Activated T-helper 17 cell treated with anti-CD3 and anti-CD28 coated beads, Interleukin-2, amount 50 U/mL, for 72 hours (primary cell): ENCODE data around the gene CXCR4. TPM values are rescaled to one million over a fixed set of nuclear protein-coding genes. Genes with fewer than 3 reads are reported as not detected.

Experiments
- ATAC-seq: fragments of 150-1000 bp; cut with Tn5 transposase; replicated peaks from 2 replicates; pipeline ENCODE4 v1.10.0; 2021; ENCODE audit warnings: mild to moderate bottlenecking, moderate library complexity
- H3K27ac Mint-ChIP-seq: one replicate; pipeline ENCODE4 v1.8.0; 2022; ENCODE audit warnings: mixed read lengths
- H3K27me3 Mint-ChIP-seq: one replicate; pipeline ENCODE4 v1.8.0; 2022; ENCODE audit warnings: mixed read lengths
- H3K36me3 Mint-ChIP-seq: one replicate; pipeline ENCODE4 v1.8.0; 2022; ENCODE audit warnings: low read depth, mild to moderate bottlenecking, mixed read lengths
- H3K4me1 Mint-ChIP-seq: one replicate; pipeline ENCODE4 v1.8.0; 2022; ENCODE audit warnings: mixed read lengths
- H3K4me3 Mint-ChIP-seq: one replicate; pipeline ENCODE4 v1.8.0; 2022; ENCODE audit warnings: mild to moderate bottlenecking, mixed read lengths
- H3K9me3 Mint-ChIP-seq: one replicate; pipeline ENCODE4 v1.8.0; 2022; ENCODE audit warnings: mixed read lengths
- total RNA-seq, 2 donors: library from RNA; stranded (reverse); gene quantifications; one replicate each; pipeline ENCODE4 v1.2.3, GENCODE V29; 2022

The CXCR4 gene
- total RNA-seq, 2 donors from 2014 or later, result 330 to 360 TPM

GRCh38 chr2:136126421-136126926 lies 8.5 kb upstream of the CXCR4 start:
- no peak for ATAC-seq
- no peak overlapping the region for H3K27ac Mint-ChIP-seq
- H3K4me3 Mint-ChIP-seq, result no peak overlapping the region
- no peaks in the 10 kb centered on the region for H3K36me3 Mint-ChIP-seq
- no peaks in the 10 kb centered on the region for H3K27me3 Mint-ChIP-seq
- H3K4me1 Mint-ChIP-seq, result peaks cover 39% of the 10 kb centered on the region
- no peaks in the 10 kb centered on the region for H3K9me3 Mint-ChIP-seq

- no peak overlapping the region for H3K27ac Mint-ChIP-seq
- no peak overlapping the region for H3K4me3 Mint-ChIP-seq
- no peaks in the 10 kb centered on the region for H3K27me3 Mint-ChIP-seq
- peaks cover 41% of the 10 kb centered on the region for H3K4me1 Mint-ChIP-seq
- no peak for ATAC-seq
- H3K9me3 Mint-ChIP-seq, result no peaks in the 10 kb centered on the region
- no peaks in the 10 kb centered on the region for H3K36me3 Mint-ChIP-seq
Measured at GRCh38 chr2:136126021-136126420, 8.1 kb upstream of the CXCR4 start.

- H3K9me3 Mint-ChIP-seq, result no peaks in the 10 kb centered on the region
- no peaks in the 10 kb centered on the region for H3K27me3 Mint-ChIP-seq
- peaks cover 38% of the 10 kb centered on the region for H3K4me1 Mint-ChIP-seq
- no peak overlapping the region for H3K27ac Mint-ChIP-seq
- H3K36me3 Mint-ChIP-seq, result no peaks in the 10 kb centered on the region
- ATAC-seq, result peak; percentile 26
- H3K4me3 Mint-ChIP-seq, result peak overlapping the region; percentile 54
Measured at GRCh38 chr2:136125236-136125635, 7.3 kb upstream of the CXCR4 start.

GRCh38 chr2:136124805-136125204 lies 6.9 kb upstream of the CXCR4 start:
- Mint-ChIP-seq H3K27ac (no peak overlapping the region), H3K4me1 (peaks cover 36% of the 10 kb centered on the region), H3K4me3 (peak overlapping the region; percentile 54), H3K27me3 (no peaks in the 10 kb centered on the region), H3K9me3 (no peaks in the 10 kb centered on the region), H3K36me3 (no peaks in the 10 kb centered on the region)
- ATAC-seq, result no peak

GRCh38 chr2:136122661-136123060 lies 4.7 kb upstream of the CXCR4 start:
- no peak for ATAC-seq
- no peak overlapping the region for H3K27ac Mint-ChIP-seq
- H3K36me3 Mint-ChIP-seq, result peaks cover 15% of the 10 kb centered on the region
- no peaks in the 10 kb centered on the region for H3K27me3 Mint-ChIP-seq
- peaks cover 18% of the 10 kb centered on the region for H3K4me1 Mint-ChIP-seq
- H3K4me3 Mint-ChIP-seq, result peak overlapping the region; percentile 54
- H3K9me3 Mint-ChIP-seq, result no peaks in the 10 kb centered on the region

- H3K27me3 Mint-ChIP-seq, result no peaks in the 10 kb centered on the region
- peaks cover 12% of the 10 kb centered on the region for H3K4me1 Mint-ChIP-seq
- ATAC-seq, result no peak
- peaks cover 28% of the 10 kb centered on the region for H3K36me3 Mint-ChIP-seq
- H3K9me3 Mint-ChIP-seq, result no peaks in the 10 kb centered on the region
- no peak overlapping the region for H3K27ac Mint-ChIP-seq
- H3K4me3 Mint-ChIP-seq, result no peak overlapping the region
Measured at GRCh38 chr2:136121204-136121910, 3.4 kb upstream of the CXCR4 start.

GRCh38 chr2:136119717-136120675 lies 2.0 kb upstream of the CXCR4 start:
- Mint-ChIP-seq H3K27ac (peak overlapping the region; percentile 96), H3K9me3 (no peaks in the 10 kb centered on the region), H3K36me3 (peaks cover 41% of the 10 kb centered on the region), H3K27me3 (no peaks in the 10 kb centered on the region), H3K4me1 (peaks cover 17% of the 10 kb centered on the region), H3K4me3 (peak overlapping the region; percentile 94)
- no peak for ATAC-seq

GRCh38 chr2:136118819-136119716 lies 1.1 kb upstream of the CXCR4 start:
- peak overlapping the region; percentile 94 for H3K4me3 Mint-ChIP-seq

GRCh38 chr2:136117391-136117841 lies 533 bp downstream of the CXCR4 start:
- peaks cover 32% of the 10 kb centered on the region for H3K4me1 Mint-ChIP-seq
- no peaks in the 10 kb centered on the region for H3K27me3 Mint-ChIP-seq
- H3K9me3 Mint-ChIP-seq, result no peaks in the 10 kb centered on the region
- H3K36me3 Mint-ChIP-seq, result peaks cover 67% of the 10 kb centered on the region
- peak overlapping the region; percentile 96 for H3K27ac Mint-ChIP-seq
- peak; percentile 11 for ATAC-seq
- peak overlapping the region; percentile 94 for H3K4me3 Mint-ChIP-seq

More at GRCh38 chr2:136118819-136119716, 1.1 kb upstream of the CXCR4 start:
- peaks cover 51% of the 10 kb centered on the region for H3K36me3 Mint-ChIP-seq
- H3K4me1 Mint-ChIP-seq, result peaks cover 20% of the 10 kb centered on the region
- peak overlapping the region; percentile 96 for H3K27ac Mint-ChIP-seq
- ATAC-seq, result peak; percentile 72
- no peaks in the 10 kb centered on the region for H3K9me3 Mint-ChIP-seq
- H3K27me3 Mint-ChIP-seq, result no peaks in the 10 kb centered on the region

GRCh38 chr2:136116813-136117390 lies 1.0 kb downstream of the CXCR4 start:
- Mint-ChIP-seq H3K4me3 (peak overlapping the region; percentile 94), H3K4me1 (peaks cover 34% of the 10 kb centered on the region), H3K9me3 (no peaks in the 10 kb centered on the region), H3K36me3 (peaks cover 71% of the 10 kb centered on the region), H3K27ac (peak overlapping the region; percentile 96), H3K27me3 (no peaks in the 10 kb centered on the region)
- ATAC-seq, result peak; percentile 42

- Mint-ChIP-seq H3K27ac (peak overlapping the region; percentile 96), H3K9me3 (no peaks in the 10 kb centered on the region), H3K4me1 (peaks cover 34% of the 10 kb centered on the region), H3K4me3 (peak overlapping the region; percentile 94), H3K27me3 (no peaks in the 10 kb centered on the region), H3K36me3 (peaks cover 71% of the 10 kb centered on the region)
- peak; percentile 9 for ATAC-seq
Measured at GRCh38 chr2:136116151-136116812, 1.7 kb downstream of the CXCR4 start.

GRCh38 chr2:136115183-136115761 lies 2.7 kb downstream of the CXCR4 start:
- Mint-ChIP-seq H3K9me3 (no peaks in the 10 kb centered on the region), H3K4me1 (peaks cover 28% of the 10 kb centered on the region), H3K27ac (peak overlapping the region; percentile 96), H3K36me3 (peaks cover 71% of the 10 kb centered on the region), H3K4me3 (peak overlapping the region; percentile 94), H3K27me3 (no peaks in the 10 kb centered on the region)
- no peak for ATAC-seq

GRCh38 chr2:136114382-136114781 lies 3.6 kb downstream of the CXCR4 start:
- Mint-ChIP-seq H3K27me3 (no peaks in the 10 kb centered on the region), H3K36me3 (peaks cover 71% of the 10 kb centered on the region), H3K27ac (peak overlapping the region; percentile 96), H3K4me1 (peaks cover 28% of the 10 kb centered on the region), H3K4me3 (peak overlapping the region; percentile 94), H3K9me3 (no peaks in the 10 kb centered on the region)
- no peak for ATAC-seq
